Lower leg skin (tissue), 4 donors: ENCODE measurements around the gene DLG2. TPM values are rescaled to one million over a fixed set of nuclear protein-coding genes. Genes with fewer than 3 reads are reported as not detected.

Source experiments
- DNase-seq, 2 donors: peaks; one replicate each; pipeline ENCODE4 v3.0.0-alpha.2; 2019; ENCODE audit warnings: low spot score in 2 of 2
- H3K4me3 ChIP-seq: fragments of 200-600 bp; sonication (generic); 2 replicates; pipeline ENCODE4 v1.5.1; 2017; ENCODE audit warnings: mild to moderate bottlenecking, low read depth; ENCODE audit not compliant: poor library complexity, severe bottlenecking
- POLR2A ChIP-seq, 2 donors: fragments of 450-650 bp; IDR thresholded peaks; one replicate each; pipeline ENCODE4 v1.6.1; 2016 to 2017; ENCODE audit warnings: antibody characterized with exemption in 2 of 2, mild to moderate bottlenecking in 1 of 2, moderate library complexity in 1 of 2
- WGBS, 2 donors: methylation state at CpG; one replicate each; pipeline ENCODE4 v1.1.5; 2018; 5-methylcytosine and 5-hydroxymethylcytosine counted together
- intact Hi-C: fragments of 100-400 bp; cut with DNase I; formaldehyde crosslinking; loops from one replicate; pipeline ENCODE4 v1.15.0; 2023; ENCODE audit warnings: low total_unique reads
- total RNA-seq, 4 donors: library from RNA; depleted of rRNA; stranded (reverse); fragments of >200 nt; gene quantifications; one replicate each; pipeline ENCODE4 v1.1.0, GENCODE V29; 2016
- TF ChIP-seq, protein P1 (sequence below), 3 donors: fragments of 450-650 bp; IDR thresholded peaks; one replicate each; pipeline ENCODE4 v1.5.1; 2016; ENCODE audit warnings: antibody characterized with exemption in 3 of 3, mild to moderate bottlenecking in 3 of 3, moderate library complexity in 2 of 3

Gene DLG2
- total RNA-seq, 4 donors from 2014 or later = 37.6 to 68.3 (median 46.0) TPM

DNA sequence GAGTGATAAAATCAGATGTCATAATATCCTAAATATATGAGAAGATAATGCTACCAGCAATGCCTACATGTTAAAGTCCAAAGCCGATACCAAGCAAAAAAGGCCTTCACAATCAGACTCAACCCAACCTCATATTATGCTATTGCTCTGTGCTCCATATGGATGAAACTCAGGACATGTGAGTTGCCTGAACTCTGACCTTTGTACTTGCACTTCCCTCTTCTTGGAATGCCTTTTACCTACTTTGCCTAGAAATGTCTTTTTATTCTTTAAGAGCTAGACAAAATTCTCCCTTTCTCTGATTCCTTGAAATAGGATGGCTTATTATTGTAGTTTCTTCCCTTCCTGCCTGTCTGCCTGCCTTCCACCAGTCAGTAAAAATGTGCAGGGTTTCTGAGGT is 1386.3 kb downstream of the DLG2 start:
- no peak overlapping the region for H3K4me3 ChIP-seq
- intact Hi-C loops = no loop called here
- 97 to 100% methylated on average over 1 of the region's 1 CpG for WGBS, 2 donors
- DNase-seq = no peak
- no peak for TF ChIP-seq POLR2A (IDR thresholded peaks at IDR 0.05)
- TF ChIP-seq, protein P1, sequence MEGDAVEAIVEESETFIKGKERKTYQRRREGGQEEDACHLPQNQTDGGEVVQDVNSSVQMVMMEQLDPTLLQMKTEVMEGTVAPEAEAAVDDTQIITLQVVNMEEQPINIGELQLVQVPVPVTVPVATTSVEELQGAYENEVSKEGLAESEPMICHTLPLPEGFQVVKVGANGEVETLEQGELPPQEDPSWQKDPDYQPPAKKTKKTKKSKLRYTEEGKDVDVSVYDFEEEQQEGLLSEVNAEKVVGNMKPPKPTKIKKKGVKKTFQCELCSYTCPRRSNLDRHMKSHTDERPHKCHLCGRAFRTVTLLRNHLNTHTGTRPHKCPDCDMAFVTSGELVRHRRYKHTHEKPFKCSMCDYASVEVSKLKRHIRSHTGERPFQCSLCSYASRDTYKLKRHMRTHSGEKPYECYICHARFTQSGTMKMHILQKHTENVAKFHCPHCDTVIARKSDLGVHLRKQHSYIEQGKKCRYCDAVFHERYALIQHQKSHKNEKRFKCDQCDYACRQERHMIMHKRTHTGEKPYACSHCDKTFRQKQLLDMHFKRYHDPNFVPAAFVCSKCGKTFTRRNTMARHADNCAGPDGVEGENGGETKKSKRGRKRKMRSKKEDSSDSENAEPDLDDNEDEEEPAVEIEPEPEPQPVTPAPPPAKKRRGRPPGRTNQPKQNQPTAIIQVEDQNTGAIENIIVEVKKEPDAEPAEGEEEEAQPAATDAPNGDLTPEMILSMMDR (IDR thresholded peaks at IDR 0.05) = no peak

DNA sequence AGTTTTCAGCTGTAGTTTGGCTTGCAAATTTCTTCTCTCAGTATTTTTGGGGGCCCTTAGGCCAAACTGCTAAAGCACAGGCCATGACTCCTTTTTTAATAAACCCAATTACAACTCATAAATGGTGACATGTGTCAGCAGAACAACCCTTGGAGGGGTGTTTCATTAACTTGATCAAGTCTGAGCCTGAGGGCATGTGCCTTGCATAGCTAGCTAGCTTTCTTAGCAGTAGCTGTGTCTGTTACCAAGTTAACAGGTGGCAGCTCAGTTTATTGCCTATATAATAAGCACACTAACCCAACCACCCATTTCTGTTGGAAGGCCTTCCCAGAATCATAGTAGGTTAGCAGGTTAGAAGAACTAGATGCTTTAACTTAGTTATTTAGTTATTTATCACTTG is 1390.7 kb downstream of the DLG2 start:
- intact Hi-C loops = no loop called here
- DNase-seq = no peak
- no peak overlapping the region for H3K4me3 ChIP-seq
- TF ChIP-seq POLR2A (IDR thresholded peaks at IDR 0.05) = no peak
- TF ChIP-seq, protein P1 (IDR thresholded peaks at IDR 0.05) = no peak

DNA sequence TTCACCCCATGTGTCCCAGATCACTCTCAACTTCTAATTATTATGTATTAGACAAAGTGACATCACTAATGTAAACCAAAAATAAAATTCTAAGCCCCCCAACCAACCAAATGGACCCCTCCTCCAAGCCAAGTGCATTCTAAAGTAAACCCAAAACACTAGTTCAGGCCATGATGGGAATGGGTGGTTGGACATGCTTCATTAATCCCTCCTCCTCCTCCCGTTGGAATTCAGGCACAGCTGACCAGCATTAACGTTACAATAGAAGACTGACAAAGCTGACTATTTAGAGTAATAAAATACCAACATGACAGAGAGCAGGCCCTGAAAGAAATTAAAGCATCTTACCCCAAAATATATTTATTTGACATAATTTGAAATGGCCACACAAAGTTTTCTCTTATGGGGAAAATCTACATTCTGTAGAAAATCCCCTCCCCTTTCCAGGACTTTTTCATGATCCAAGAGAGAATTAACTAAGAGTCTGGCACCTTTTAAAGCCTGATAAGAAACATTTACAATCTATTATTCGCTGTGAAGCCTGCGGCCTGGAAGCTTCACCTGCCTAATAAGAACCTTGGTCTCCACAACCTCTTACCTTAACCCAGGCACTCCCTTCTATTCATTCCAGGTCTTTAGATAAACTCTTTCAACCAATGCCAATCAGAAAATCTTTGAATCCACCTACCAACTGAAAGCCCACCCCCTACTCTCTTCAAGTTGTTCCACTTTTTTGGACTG is 1392.5 kb downstream of the DLG2 start:
- DNase-seq = no peak
- intact Hi-C loops = no loop called here
- TF ChIP-seq, protein P1 (IDR thresholded peaks at IDR 0.05) = no peak
- no peak for TF ChIP-seq POLR2A (IDR thresholded peaks at IDR 0.05)
- 65% methylated on average over 4 of the region's 4 CpGs for WGBS, 2 donors
- H3K4me3 ChIP-seq = no peak overlapping the region

DNA sequence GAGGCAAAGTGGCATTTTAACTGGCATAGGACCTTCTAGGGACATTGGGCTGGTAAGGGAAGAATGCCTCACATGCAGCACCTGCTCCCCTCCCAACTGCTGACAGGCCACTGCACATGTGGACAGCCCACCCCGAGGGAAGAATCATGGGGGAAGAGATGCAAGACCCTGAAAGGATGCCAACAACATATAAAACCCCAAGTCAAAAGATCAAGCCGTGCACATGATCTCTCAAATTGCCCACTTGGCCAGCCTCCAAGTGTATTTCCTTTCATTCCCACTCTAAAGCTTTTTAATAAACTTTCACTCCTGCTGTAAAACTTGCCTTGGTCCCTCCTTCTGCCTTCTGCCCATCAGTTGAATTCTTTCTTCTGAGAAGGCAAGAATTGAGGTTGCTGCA is 1393.1 kb downstream of the DLG2 start:
- DNase-seq = no peak
- WGBS, 2 donors = 25 to 32% methylated on average over 2 of the region's 2 CpGs
- TF ChIP-seq, protein P1 (IDR thresholded peaks at IDR 0.05) = no peak
- no peak for TF ChIP-seq POLR2A (IDR thresholded peaks at IDR 0.05)
- intact Hi-C loops = no loop called here
- H3K4me3 ChIP-seq = no peak overlapping the region

DNA sequence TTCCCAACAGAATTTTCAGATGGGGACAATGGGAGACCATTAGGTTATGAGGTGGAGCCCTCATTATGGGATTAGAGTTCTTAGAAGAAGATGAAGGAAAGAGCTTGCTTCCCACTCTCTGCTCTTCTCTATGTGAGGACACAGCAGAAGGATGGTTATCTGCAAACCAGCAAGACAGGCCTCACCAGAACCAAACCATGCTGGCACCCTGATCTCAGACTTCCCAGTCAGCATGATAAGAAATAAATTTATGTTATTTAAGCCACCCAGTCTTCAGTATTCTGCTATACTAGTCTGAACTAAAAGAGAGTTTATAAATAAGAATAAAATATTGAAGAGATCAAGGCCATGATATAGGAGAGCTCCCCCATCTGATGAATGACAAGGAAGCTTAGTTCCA is 1394.6 kb downstream of the DLG2 start:
- no peak for TF ChIP-seq POLR2A (IDR thresholded peaks at IDR 0.05)
- TF ChIP-seq, protein P1 (IDR thresholded peaks at IDR 0.05) = no peak

DNA sequence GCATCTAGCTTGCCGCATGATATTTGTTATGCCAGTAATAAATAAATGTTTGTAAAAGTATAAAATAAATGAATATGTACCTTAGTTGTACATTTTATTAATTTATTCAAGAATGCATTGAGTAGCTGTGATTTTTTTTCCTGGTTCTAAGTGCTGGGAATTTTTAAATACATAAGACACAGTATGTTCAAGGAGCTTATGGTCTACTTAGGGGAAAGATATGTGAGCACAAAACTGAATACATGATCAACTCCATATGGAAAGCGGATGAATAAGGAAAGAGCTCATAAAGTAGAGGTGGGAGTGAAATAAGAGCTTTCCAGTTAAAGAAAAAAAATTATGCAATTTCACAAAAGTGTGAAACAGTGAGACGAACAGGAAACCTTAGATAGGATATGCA is 1396.7 kb downstream of the DLG2 start:
- DNase-seq = no peak
- 72 to 82% methylated on average over 3 of the region's 3 CpGs for WGBS, 2 donors
- intact Hi-C loops = no loop called here
- no peak for TF ChIP-seq POLR2A (IDR thresholded peaks at IDR 0.05)
- TF ChIP-seq, protein P1 (IDR thresholded peaks at IDR 0.05) = no peak
- H3K4me3 ChIP-seq = no peak overlapping the region

More for the DNA sequence above, 1394.6 kb downstream of the DLG2 start:
- DNase-seq = no peak
- no peak overlapping the region for H3K4me3 ChIP-seq
- intact Hi-C loops = no loop called here
